ENCODE data around the gene NLRX1.

NLRX1 gene

DNA sequence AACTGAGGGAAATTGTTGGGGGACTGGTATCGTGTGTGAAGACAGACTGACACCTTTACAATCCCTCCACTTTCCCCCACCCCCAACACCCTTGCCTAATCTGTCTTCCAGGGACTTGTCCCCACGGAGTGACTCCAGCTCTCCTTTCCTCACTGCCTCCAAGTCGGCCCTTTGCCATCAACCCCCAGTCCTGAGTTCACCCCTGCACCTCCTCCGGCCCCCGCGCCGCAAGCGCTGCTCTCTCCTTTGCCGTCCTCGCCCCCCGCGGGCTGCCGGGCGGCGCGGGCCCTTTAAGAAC is 19.9 kb upstream of the NLRX1 start:
- DNase-seq (ENCODE audit: low read depth) = no peak
- no peak for TF ChIP-seq CTCF (IDR thresholded peaks at IDR 0.05; ENCODE audit: control insufficient read depth, extremely low read depth, insufficient read depth)
- peak overlapping the region; percentile 56 for H3K4me3 ChIP-seq (ENCODE audit: low read depth, low read length)

DNA sequence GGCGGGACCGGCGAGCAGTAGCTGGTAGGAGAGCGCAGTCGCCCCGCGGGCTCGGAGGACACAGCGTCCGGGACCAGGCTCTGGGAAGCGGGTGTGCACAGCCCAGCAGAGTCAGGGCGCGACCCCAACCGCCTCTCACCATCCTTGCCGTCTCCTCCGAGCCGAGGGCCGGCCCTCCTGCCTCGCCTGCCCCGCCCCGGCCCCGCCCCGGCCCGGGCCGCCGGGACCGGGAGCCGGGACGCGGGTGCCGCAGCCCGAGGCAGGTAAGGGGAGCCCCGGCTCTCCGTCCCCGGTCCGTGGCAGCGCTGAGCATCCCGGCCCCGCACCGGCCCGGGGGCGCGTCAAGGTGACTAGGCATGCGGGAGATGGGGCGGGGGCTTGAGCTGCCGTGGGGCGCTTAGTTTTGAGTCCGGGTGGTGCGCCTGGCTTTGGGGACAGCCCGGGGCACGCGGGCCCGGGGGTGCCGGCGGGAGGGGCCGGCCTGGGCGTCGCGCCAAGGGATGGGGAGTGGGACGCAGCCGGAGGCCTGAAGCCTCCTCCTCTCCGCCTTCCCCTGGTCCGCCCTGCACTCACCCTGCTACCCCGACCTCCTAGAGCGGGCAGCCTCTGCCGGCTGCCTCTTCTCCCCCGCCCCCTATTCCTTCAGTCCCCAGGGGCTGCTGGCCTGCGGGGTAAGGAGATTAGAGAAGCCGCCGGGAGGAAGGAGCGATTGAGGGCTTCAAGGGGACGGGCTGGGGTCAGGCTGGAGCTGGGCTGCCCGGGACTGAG is 19.3 kb upstream of the NLRX1 start, which contains the start of gene ABCG4:
ABCG4 (plus strand) TSS at position 35 of the 768 bp plus-strand sequence. CDS start 914 bp downstream, outside the sequence.
- no peak for TF ChIP-seq CTCF (IDR thresholded peaks at IDR 0.05; ENCODE audit: control insufficient read depth, extremely low read depth, insufficient read depth)
- no peak for DNase-seq (ENCODE audit: low read depth)
- H3K4me3 ChIP-seq (ENCODE audit: low read depth, low read length) = peak within 1 kb of the TSS; percentile 56

- H3K4me3 ChIP-seq (ENCODE audit: low read depth, low read length) = no peak overlapping the region
- TF ChIP-seq CTCF (IDR thresholded peaks at IDR 0.05; ENCODE audit: control insufficient read depth, extremely low read depth, insufficient read depth) = no peak
- no peak for DNase-seq (ENCODE audit: low read depth)
Observed at GRCh38 chr11:119149786-119150275, 18.7 kb upstream of the NLRX1 start.

DNA sequence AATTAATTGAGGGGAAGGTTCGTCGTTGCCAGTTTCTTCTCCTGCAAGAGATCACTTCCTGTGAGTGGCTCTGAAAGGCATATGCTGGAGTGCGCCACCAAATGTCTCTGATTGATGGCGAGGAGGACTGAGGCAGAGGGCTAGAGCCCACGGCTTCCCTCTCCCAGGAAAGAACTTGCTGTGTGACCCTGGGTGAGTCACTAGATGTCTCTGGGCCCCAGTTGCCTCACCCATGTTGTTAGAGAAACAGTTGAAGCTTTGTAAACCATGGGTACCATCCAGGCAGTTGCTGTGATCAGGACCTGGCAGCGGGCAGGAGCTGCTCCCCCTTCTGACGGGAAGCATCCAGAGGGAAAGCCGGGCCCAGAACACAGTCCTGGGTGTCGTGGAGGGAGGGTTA is 16.5 kb upstream of the NLRX1 start:
- no peak for DNase-seq (ENCODE audit: low read depth)
- no peak overlapping the region for H3K4me3 ChIP-seq (ENCODE audit: low read depth, low read length)
- no peak for TF ChIP-seq CTCF (IDR thresholded peaks at IDR 0.05; ENCODE audit: control insufficient read depth, extremely low read depth, insufficient read depth)

DNA sequence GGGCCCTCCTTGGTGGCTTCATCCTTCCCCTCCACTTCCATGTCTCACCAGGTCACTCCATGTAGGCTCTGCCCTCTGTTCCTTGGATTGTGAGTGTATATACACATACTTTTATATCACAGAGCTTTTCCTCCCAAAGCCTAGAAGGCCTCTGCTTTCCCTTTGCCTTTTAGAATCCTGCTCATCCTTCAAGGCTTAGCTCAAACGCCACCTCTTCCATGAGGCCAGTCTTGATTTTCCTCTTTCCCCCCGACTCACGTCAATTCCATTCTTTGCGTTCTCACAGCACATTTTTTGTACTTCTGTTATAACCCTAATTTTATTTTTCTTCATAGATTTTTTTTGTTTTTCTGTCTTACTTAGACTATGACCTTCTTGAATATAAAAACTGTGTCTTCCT is 15.9 kb upstream of the NLRX1 start:
- no peak for DNase-seq (ENCODE audit: low read depth)
- no peak overlapping the region for H3K4me3 ChIP-seq (ENCODE audit: low read depth, low read length)
- TF ChIP-seq CTCF (IDR thresholded peaks at IDR 0.05; ENCODE audit: control insufficient read depth, extremely low read depth, insufficient read depth) = no peak

DNA sequence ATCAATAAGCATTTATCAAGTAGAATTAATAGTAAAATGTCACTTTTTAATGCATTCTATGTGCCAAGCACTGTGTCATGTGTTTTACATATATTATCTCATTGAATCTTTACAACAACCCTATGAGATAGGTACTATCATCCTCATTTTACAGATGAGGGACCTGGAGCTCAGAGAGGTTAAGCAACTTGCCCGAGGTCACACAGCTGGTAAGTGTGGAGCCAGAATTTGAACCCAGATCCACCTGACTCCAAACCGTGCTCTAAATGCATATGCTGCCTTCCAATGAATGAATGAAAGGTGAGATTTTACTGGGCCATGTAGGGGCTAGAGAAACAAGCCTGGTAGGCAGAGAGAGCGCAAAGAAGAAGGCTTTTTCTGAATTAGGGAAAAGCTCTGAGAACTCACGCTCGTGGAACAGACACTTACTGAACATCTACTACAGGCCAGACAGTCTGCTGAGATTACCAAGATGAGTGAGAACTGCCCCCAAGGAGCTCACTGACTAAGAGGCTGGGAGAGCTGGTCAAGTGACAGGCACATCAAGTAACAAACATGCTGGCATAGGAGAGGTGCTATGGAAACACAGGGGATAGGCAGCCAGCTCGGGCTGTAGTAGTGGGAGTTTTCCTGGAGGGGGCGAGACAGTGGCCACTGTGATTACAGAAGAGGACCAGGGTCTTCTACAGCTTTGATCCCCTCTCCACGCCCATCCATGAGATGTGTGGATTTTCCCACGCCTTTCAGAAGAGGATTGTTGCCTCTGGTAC is 15.3 kb upstream of the NLRX1 start:
- TF ChIP-seq CTCF (IDR thresholded peaks at IDR 0.05; ENCODE audit: control insufficient read depth, extremely low read depth, insufficient read depth) = no peak
- H3K4me3 ChIP-seq (ENCODE audit: low read depth, low read length) = no peak overlapping the region
- DNase-seq (ENCODE audit: low read depth) = no peak

All from LNCaP clone FGC (cell line).